H9 (cell line): ENCODE measurements around the gene MEGF8. TPM values are rescaled to one million over a fixed set of nuclear protein-coding genes. Genes with fewer than 3 reads are reported as not detected.

ENCODE experiments used
- DNase-seq: peaks from one replicate; pipeline ENCODE4 v3.0.0-alpha.2; 2017
- H2AFZ ChIP-seq: one replicate; pipeline ENCODE4 v1.6.1; 2013; ENCODE audit warnings: mild to moderate bottlenecking, low read length, control low read depth, moderate library complexity
- H2AK5ac ChIP-seq: 2 replicates; pipeline ENCODE4 v1.6.1; 2013; ENCODE audit warnings: low read length, control low read depth, mixed read lengths; ENCODE audit not compliant: insufficient read length
- H2BK120ac ChIP-seq: one replicate; pipeline ENCODE4 v1.6.1; 2013; ENCODE audit warnings: low read depth, mild to moderate bottlenecking, low read length, control low read depth, inconsistent platforms; ENCODE audit not compliant: poor library complexity, severe bottlenecking
- H2BK12ac ChIP-seq: 2 replicates; pipeline ENCODE4 v1.6.1; 2013; ENCODE audit warnings: low read length, control low read depth, mixed read lengths, low read depth; ENCODE audit not compliant: insufficient read length
- H2BK15ac ChIP-seq: 2 replicates; pipeline ENCODE4 v1.6.1; 2013; ENCODE audit warnings: low read depth, low read length, control low read depth
- H2BK20ac ChIP-seq: one replicate; pipeline ENCODE4 v1.6.1; 2013; ENCODE audit warnings: low read depth, mild to moderate bottlenecking, low read length, control low read depth, inconsistent platforms; ENCODE audit not compliant: poor library complexity, severe bottlenecking
- H2BK5ac ChIP-seq: 2 replicates; pipeline ENCODE4 v1.6.1; 2013; ENCODE audit warnings: low read length, control low read depth, mixed read lengths; ENCODE audit not compliant: insufficient read length
- H3K14ac ChIP-seq: 2 replicates; pipeline ENCODE4 v1.6.1; 2013; ENCODE audit warnings: low read length, control low read depth; ENCODE audit not compliant: insufficient read depth
- H3K18ac ChIP-seq: 2 replicates; pipeline ENCODE4 v1.6.1; 2013; ENCODE audit warnings: low read depth, mild to moderate bottlenecking, mixed read lengths, low read length, control low read depth; ENCODE audit not compliant: insufficient read length
- H3K23ac ChIP-seq: 2 replicates; pipeline ENCODE4 v1.6.1; 2013; ENCODE audit warnings: low read length, control low read depth, mixed read lengths, low read depth; ENCODE audit not compliant: insufficient read length
- H3K23me2 ChIP-seq: 2 replicates; pipeline ENCODE4 v1.6.1; 2013; ENCODE audit warnings: low read depth, mild to moderate bottlenecking, mixed read lengths, low read length, control low read depth; ENCODE audit not compliant: insufficient read length, poor library complexity, severe bottlenecking
- H3K27ac ChIP-seq: 2 replicates; pipeline ENCODE4 v1.5.1; 2013; ENCODE audit warnings: low read length, control low read depth, mixed read lengths, low read depth; ENCODE audit not compliant: insufficient read length
- H3K27me3 ChIP-seq: 2 replicates; pipeline ENCODE4 v1.6.1; 2013; ENCODE audit warnings: low read length, control low read depth, inconsistent platforms; ENCODE audit not compliant: insufficient read depth
- H3K4ac ChIP-seq: 2 replicates; pipeline ENCODE4 v1.6.1; 2013; ENCODE audit warnings: low read depth, mild to moderate bottlenecking, control low read depth, inconsistent platforms, low read length, moderate library complexity
- H3K4me1 ChIP-seq: 2 replicates; pipeline ENCODE4 v1.6.1; 2013; ENCODE audit warnings: low read length, control low read depth, inconsistent platforms; ENCODE audit not compliant: insufficient read depth
- H3K4me2 ChIP-seq: 2 replicates; pipeline ENCODE4 v1.6.1; 2013; ENCODE audit warnings: low read length, control low read depth, mixed read lengths; ENCODE audit not compliant: insufficient read length, insufficient read depth
- H3K56ac ChIP-seq: 2 replicates; pipeline ENCODE4 v1.6.1; 2013; ENCODE audit warnings: low read depth, mild to moderate bottlenecking, mixed read lengths, low read length, control low read depth; ENCODE audit not compliant: insufficient read length
- H3K79me1 ChIP-seq: 2 replicates; pipeline ENCODE4 v1.6.1; 2013; ENCODE audit warnings: low read depth, mild to moderate bottlenecking, moderate library complexity, low read length, control low read depth, inconsistent platforms; ENCODE audit not compliant: insufficient read depth, poor library complexity, severe bottlenecking
- H3K79me2 ChIP-seq: 2 replicates; pipeline ENCODE4 v1.6.1; 2013; ENCODE audit warnings: low read length, control low read depth, inconsistent platforms; ENCODE audit not compliant: insufficient read depth
- H3K9ac ChIP-seq: 2 replicates; pipeline ENCODE4 v1.6.1; 2013; ENCODE audit warnings: low read length, control low read depth, mixed read lengths; ENCODE audit not compliant: insufficient read length; ENCODE audit errors: extremely low read depth
- H3K9me3 ChIP-seq: one replicate; pipeline ENCODE4 v1.6.1; 2013; ENCODE audit warnings: low read depth, low read length, inconsistent platforms; ENCODE audit not compliant: control insufficient read depth
- H3T11ph ChIP-seq: one replicate; pipeline ENCODE4 v1.6.1; 2013; ENCODE audit warnings: mild to moderate bottlenecking, low read length, control low read depth, inconsistent platforms
- H4K20me1 ChIP-seq: one replicate; pipeline ENCODE4 v1.6.1; 2013; ENCODE audit not compliant: control insufficient read depth, insufficient read length, insufficient read depth
- H4K5ac ChIP-seq: 2 replicates; pipeline ENCODE4 v1.6.1; 2013; ENCODE audit warnings: low read depth, mild to moderate bottlenecking, mixed read lengths, low read length, control low read depth; ENCODE audit not compliant: insufficient read length
- H4K8ac ChIP-seq: replicated peaks from 2 replicates; pipeline ENCODE4 v1.6.1; 2013; ENCODE audit warnings: low read length, control low read depth, mixed read lengths, low read depth; ENCODE audit not compliant: insufficient read length
- H4K91ac ChIP-seq: 2 replicates; pipeline ENCODE4 v1.6.1; 2013; ENCODE audit warnings: low read depth, mild to moderate bottlenecking, moderate library complexity, mixed read lengths, low read length, control low read depth; ENCODE audit not compliant: insufficient read length
- H3K27ac Mint-ChIP-seq, 3 experiments: 2 replicates in 2 of 3; 3 replicates in 1 of 3; pipeline ENCODE4 v1.8.0; 2020 to 2021; ENCODE audit warnings: mixed read lengths in 3 of 3, mild to moderate bottlenecking in 1 of 3, moderate library complexity in 1 of 3
- H3K27me3 Mint-ChIP-seq: 2 replicates; pipeline ENCODE4 v1.8.0; 2021; ENCODE audit warnings: low read depth, mild to moderate bottlenecking, moderate library complexity, mixed read lengths
- H3K36me3 Mint-ChIP-seq, 3 experiments: 2 replicates in 2 of 3; 3 replicates in 1 of 3; pipeline ENCODE4 v1.8.0; 2020 to 2021; ENCODE audit warnings: low read depth in 3 of 3, mixed read lengths in 3 of 3; ENCODE audit not compliant: insufficient read depth in 1 of 3
- H3K4me1 Mint-ChIP-seq, 2 experiments: 2 replicates each; pipeline ENCODE4 v1.8.0; 2020; ENCODE audit warnings: mixed read lengths in 2 of 2
- H3K4me3 Mint-ChIP-seq, 2 experiments: 2 replicates in 1 of 2; 3 replicates in 1 of 2; pipeline ENCODE4 v1.8.0; 2020 to 2021; ENCODE audit warnings: mild to moderate bottlenecking in 2 of 2, mixed read lengths in 2 of 2, moderate library complexity in 1 of 2
- H3K9me3 Mint-ChIP-seq, 2 experiments: 2 replicates in 1 of 2; 3 replicates in 1 of 2; pipeline ENCODE4 v1.8.0; 2020; ENCODE audit warnings: mild to moderate bottlenecking in 2 of 2, mixed read lengths in 2 of 2, moderate library complexity in 1 of 2
- WGBS: extraction: QIAGEN DNeasy Blood & Tissue Kit; methylation state at CpG from one replicate; pipeline ENCODE4 v1.1.7; 2013; ENCODE audit warnings: missing lambda C conversion rate, low lambda C conversion rate, mixed read lengths; ENCODE audit not compliant: insufficient read length; ENCODE audit errors: extremely low coverage; 5-methylcytosine and 5-hydroxymethylcytosine counted together
- total RNA-seq: library from RNA; stranded (reverse); gene quantifications from 2 replicates; pipeline ENCODE4 v1.2.1, GENCODE V29; 2021
- TF ChIP-seq, protein P1 (sequence below): fragments of 200-600 bp; sonication (generic); conservative IDR thresholded peaks from 3 replicates; pipeline ENCODE4 v1.8.0; 2021; ENCODE audit warnings: antibody characterized with exemption, mild to moderate bottlenecking

Gene MEGF8
- total RNA-seq, 1 experiment from 2014 or later, result 28.4 TPM

DNA sequence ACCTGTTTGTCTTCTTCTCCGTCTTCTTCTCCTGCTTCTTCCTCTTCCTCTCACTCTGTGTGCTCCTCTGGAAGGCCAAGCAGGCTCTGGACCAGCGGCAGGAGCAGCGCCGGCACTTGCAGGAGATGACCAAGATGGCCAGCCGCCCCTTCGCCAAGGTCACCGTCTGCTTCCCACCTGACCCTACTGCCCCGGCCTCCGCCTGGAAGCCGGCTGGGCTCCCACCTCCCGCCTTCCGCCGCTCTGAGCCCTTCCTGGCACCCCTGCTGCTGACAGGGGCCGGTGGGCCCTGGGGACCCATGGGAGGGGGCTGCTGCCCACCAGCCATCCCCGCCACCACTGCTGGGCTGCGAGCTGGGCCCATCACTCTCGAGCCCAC, 50.7 kb downstream of the MEGF8 start:
- H3K56ac ChIP-seq, result no peak overlapping the region
- WGBS, result no CpG with 5 or more reads among the region's 17 CpGs

More for the DNA sequence above, 50.7 kb downstream of the MEGF8 start:
- Histone ChIP-seq H2AK5ac (no peak overlapping the region), H2BK15ac (no peak overlapping the region), H3K79me1 (no peaks in the 10 kb centered on the region), H2AFZ (no peak overlapping the region), H3K4ac (no peak overlapping the region), H4K20me1 (no peaks in the 10 kb centered on the region), H4K91ac (no peak overlapping the region), H4K5ac (no peak overlapping the region), H2BK12ac (no peak overlapping the region), H3K79me2 (no peaks in the 10 kb centered on the region), H3K18ac (no peak overlapping the region), H3K9me3 (no peaks in the 10 kb centered on the region), H3K4me1 (peaks cover 3% of the 10 kb centered on the region; the same call in 1 of the 2 replicates), H3K9ac (no peak overlapping the region), H2BK20ac (no peak overlapping the region), H3T11ph (no peak overlapping the region), H3K27me3 (no peaks in the 10 kb centered on the region), H2BK5ac (no peak overlapping the region), H3K4me2 (no peak overlapping the region), H3K14ac (no peak overlapping the region), H3K27ac (no peak overlapping the region), H2BK120ac (no peak overlapping the region), H3K23ac (no peak overlapping the region), H3K23me2 (no peaks in the 10 kb centered on the region), H4K8ac (no peak overlapping the region)
- H3K27me3 Mint-ChIP-seq, result peaks cover 11% of the 10 kb centered on the region
- TF ChIP-seq, protein P1, sequence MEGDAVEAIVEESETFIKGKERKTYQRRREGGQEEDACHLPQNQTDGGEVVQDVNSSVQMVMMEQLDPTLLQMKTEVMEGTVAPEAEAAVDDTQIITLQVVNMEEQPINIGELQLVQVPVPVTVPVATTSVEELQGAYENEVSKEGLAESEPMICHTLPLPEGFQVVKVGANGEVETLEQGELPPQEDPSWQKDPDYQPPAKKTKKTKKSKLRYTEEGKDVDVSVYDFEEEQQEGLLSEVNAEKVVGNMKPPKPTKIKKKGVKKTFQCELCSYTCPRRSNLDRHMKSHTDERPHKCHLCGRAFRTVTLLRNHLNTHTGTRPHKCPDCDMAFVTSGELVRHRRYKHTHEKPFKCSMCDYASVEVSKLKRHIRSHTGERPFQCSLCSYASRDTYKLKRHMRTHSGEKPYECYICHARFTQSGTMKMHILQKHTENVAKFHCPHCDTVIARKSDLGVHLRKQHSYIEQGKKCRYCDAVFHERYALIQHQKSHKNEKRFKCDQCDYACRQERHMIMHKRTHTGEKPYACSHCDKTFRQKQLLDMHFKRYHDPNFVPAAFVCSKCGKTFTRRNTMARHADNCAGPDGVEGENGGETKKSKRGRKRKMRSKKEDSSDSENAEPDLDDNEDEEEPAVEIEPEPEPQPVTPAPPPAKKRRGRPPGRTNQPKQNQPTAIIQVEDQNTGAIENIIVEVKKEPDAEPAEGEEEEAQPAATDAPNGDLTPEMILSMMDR, result no peak
- H3K9me3 Mint-ChIP-seq, result no peaks in the 10 kb centered on the region
- no peak for DNase-seq
- no peak overlapping the region for H3K4me3 Mint-ChIP-seq
- peaks cover 7 to 16% of the 10 kb centered on the region in 2 experiments for H3K4me1 Mint-ChIP-seq
- H3K36me3 Mint-ChIP-seq, result peaks cover 9 to 35% (median 31%) of the 10 kb centered on the region in 3 experiments; a peak in 6 of 7 replicates
- H3K27ac Mint-ChIP-seq, result no peak overlapping the region; a peak in 2 of 7 replicates
